Hepatocyte (in vitro differentiated cells): ENCODE measurements around the gene METRN. TPM values are rescaled to one million over a fixed set of nuclear protein-coding genes. Genes with fewer than 3 reads are reported as not detected.

ENCODE experiments used
- DNase-seq: peaks from one replicate; pipeline ENCODE4 v3.0.0-alpha.2; 2016; ENCODE audit warnings: low spot score
- H2AFZ ChIP-seq: fragments of 200-600 bp; sonication (generic); 2 replicates; pipeline ENCODE4 v1.6.0; 2016; ENCODE audit warnings: antibody characterized with exemption, mild to moderate bottlenecking
- H3K27ac ChIP-seq: fragments of 200-600 bp; sonication (generic); 2 replicates; pipeline ENCODE4 v1.5.1; 2016; ENCODE audit warnings: mild to moderate bottlenecking
- H3K27me3 ChIP-seq: fragments of 200-600 bp; sonication (generic); 2 replicates; pipeline ENCODE4 v1.6.1; 2016
- H3K36me3 ChIP-seq: fragments of 200-600 bp; sonication (generic); replicated peaks from 2 replicates; pipeline ENCODE4 v1.5.1; 2016; ENCODE audit warnings: low read depth; ENCODE audit not compliant: insufficient read depth
- H3K4me1 ChIP-seq: fragments of 200-600 bp; sonication (generic); 2 replicates; pipeline ENCODE4 v1.5.1; 2016; ENCODE audit warnings: mild to moderate bottlenecking, moderate library complexity; ENCODE audit not compliant: insufficient read depth
- H3K4me2 ChIP-seq: fragments of 200-600 bp; sonication (generic); 2 replicates; pipeline ENCODE4 v1.6.0; 2016
- H3K4me3 ChIP-seq: fragments of 200-600 bp; sonication (generic); 2 replicates; pipeline ENCODE4 v1.5.1; 2016; ENCODE audit warnings: mild to moderate bottlenecking
- H3K79me2 ChIP-seq: fragments of 200-600 bp; sonication (generic); 2 replicates; pipeline ENCODE4 v1.6.0; 2017; ENCODE audit warnings: mild to moderate bottlenecking
- H3K9me2 ChIP-seq: fragments of 200-600 bp; sonication (generic); replicated peaks from 2 replicates; pipeline ENCODE4 v1.6.0; 2017; ENCODE audit warnings: mild to moderate bottlenecking; ENCODE audit not compliant: insufficient read depth
- H3K9me3 ChIP-seq: fragments of 200-600 bp; sonication (generic); 2 replicates; pipeline ENCODE4 v1.5.1; 2016; ENCODE audit warnings: low read depth, mild to moderate bottlenecking
- H4K20me1 ChIP-seq: fragments of 200-600 bp; sonication (generic); 2 replicates; pipeline ENCODE4 v1.6.0; 2016; ENCODE audit warnings: mild to moderate bottlenecking; ENCODE audit not compliant: insufficient read depth, poor library complexity, severe bottlenecking
- EZH2 ChIP-seq: fragments of 200-600 bp; sonication (generic); IDR thresholded peaks from 2 replicates; pipeline ENCODE4 v1.6.1; 2016; ENCODE audit warnings: antibody characterized with exemption, mild to moderate bottlenecking, borderline replicate concordance
- EZH2phosphoT487 ChIP-seq: fragments of 200-600 bp; sonication (generic); IDR thresholded peaks from one replicate; pipeline ENCODE4 v1.6.1; 2018; ENCODE audit warnings: antibody characterized with exemption, mild to moderate bottlenecking, low read depth, moderate library complexity; ENCODE audit not compliant: unreplicated experiment, severe bottlenecking
- WGBS: methylation state at CpG from one replicate; pipeline ENCODE4 v1.1.6; 2016; ENCODE audit warnings: low lambda C conversion rate; ENCODE audit errors: missing lambda C conversion rate; 5-methylcytosine and 5-hydroxymethylcytosine counted together
- polyA plus RNA-seq: library from polyadenylated mRNA; unstranded; fragments of >200 nt; fragmentation: Nextera tagmentation; extraction: Ambion mirVana; gene quantifications from 2 replicates; pipeline ENCODE4 v1.2.1, GENCODE V29; 2016
- total RNA-seq: library from RNA; depleted of rRNA; stranded (reverse); fragments of >200 nt; gene quantifications from 2 replicates; pipeline ENCODE4 v1.2.3, GENCODE V29; 2014
- TF ChIP-seq, protein P1 (sequence below): fragments of 200-600 bp; sonication (generic); IDR thresholded peaks from 2 replicates; pipeline ENCODE4 v1.5.1; 2016; ENCODE audit warnings: antibody characterized with exemption, mild to moderate bottlenecking; ENCODE audit not compliant: poor library complexity

Gene METRN
- total and polyA plus RNA-seq, 2 experiments from 2014 or later, result 22.7 to 68.1 TPM

DNA sequence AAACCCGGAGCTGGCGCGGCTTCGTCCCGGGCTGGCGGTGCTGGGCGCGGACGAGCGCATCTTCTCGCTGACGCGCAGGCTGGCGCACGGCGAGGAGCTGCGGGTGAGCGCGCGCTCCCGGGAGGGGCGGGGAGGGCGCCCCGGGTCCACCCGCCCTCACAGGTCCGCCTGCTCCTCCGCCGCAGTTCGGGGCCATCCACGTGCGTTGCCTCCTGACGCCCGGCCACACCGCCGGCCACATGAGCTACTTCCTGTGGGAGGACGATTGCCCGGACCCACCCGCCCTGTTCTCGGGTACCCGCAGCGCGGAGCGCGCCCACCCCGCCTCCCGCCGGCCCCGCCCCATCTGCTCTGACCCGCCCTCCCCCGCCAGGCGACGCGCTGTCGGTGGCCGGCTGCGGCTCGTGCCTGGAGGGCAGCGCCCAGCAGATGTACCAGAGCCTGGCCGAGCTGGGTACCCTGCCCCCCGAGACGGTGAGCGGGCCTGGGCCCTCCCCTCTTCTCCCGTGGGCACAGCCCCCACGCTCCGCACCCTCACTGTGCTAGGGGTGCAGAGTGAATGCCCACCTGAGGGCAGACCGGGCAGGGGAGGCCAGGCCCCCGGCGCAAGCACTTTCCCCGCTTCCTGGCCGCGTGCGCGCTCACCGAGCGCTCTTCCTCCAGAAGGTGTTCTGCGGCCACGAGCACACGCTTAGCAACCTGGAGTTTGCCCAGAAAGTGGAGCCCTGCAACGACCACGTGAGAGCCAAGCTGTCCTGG, 13.4 kb downstream of the METRN start:
- peaks cover 7% of the 10 kb centered on the region for H3K27me3 ChIP-seq
- peak overlapping the region; percentile 99 for H3K4me2 ChIP-seq
- peak; percentile 85 for DNase-seq
- H3K27ac ChIP-seq, result no peak overlapping the region
- H2AFZ ChIP-seq, result peak overlapping the region; percentile 45
- H3K9me2 ChIP-seq, result no peaks in the 10 kb centered on the region
- no peaks in the 10 kb centered on the region for H3K36me3 ChIP-seq
- H4K20me1 ChIP-seq, result no peaks in the 10 kb centered on the region
- 2% methylated on average over 8 of the region's 80 CpGs for WGBS
- no peak for TF ChIP-seq EZH2phosphoT487
- no peak for TF ChIP-seq EZH2
- TF ChIP-seq, protein P1, sequence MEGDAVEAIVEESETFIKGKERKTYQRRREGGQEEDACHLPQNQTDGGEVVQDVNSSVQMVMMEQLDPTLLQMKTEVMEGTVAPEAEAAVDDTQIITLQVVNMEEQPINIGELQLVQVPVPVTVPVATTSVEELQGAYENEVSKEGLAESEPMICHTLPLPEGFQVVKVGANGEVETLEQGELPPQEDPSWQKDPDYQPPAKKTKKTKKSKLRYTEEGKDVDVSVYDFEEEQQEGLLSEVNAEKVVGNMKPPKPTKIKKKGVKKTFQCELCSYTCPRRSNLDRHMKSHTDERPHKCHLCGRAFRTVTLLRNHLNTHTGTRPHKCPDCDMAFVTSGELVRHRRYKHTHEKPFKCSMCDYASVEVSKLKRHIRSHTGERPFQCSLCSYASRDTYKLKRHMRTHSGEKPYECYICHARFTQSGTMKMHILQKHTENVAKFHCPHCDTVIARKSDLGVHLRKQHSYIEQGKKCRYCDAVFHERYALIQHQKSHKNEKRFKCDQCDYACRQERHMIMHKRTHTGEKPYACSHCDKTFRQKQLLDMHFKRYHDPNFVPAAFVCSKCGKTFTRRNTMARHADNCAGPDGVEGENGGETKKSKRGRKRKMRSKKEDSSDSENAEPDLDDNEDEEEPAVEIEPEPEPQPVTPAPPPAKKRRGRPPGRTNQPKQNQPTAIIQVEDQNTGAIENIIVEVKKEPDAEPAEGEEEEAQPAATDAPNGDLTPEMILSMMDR, result no peak
- H3K4me1 ChIP-seq, result peaks cover 17% of the 10 kb centered on the region
- H3K79me2 ChIP-seq, result no peaks in the 10 kb centered on the region
- H3K9me3 ChIP-seq, result no peaks in the 10 kb centered on the region
- H3K4me3 ChIP-seq, result peak overlapping the region; percentile 38

DNA sequence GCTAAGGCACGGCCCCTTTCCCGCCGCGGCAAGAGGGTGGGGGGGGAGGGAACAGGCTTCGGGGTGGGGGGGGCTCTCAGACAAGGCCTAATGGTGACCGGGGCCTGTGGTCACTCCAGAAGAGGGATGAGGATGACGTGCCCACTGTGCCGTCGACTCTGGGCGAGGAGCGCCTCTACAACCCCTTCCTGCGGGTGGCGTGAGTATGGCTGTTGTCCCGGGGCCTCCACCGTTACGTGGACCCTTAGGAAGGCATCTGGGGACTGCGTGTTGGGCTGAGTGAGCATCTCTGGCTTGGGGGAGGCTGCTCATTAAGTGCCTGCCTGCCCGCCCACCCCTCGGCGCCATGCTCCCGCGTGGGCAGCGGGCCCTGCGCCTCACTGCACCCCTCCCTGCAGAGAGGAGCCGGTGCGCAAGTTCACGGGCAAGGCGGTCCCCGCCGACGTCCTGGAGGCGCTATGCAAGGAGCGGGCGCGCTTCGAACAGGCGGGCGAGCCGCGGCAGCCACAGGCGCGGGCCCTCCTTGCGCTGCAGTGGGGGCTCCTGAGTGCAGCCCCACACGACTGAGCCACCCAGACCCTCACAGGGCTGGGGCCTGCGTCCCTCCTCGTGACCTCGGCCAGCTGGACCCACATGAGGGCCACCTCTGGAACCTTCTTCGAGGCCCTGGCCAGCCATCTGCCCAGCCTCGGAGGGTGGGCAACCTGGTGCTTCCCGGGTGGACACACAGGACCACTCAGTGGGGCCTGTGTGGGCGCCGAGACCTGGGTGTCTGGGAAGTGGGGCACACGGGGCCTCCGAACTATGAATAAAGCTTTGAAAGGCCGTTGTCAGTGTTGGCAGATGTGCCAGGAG, 14.2 kb downstream of the METRN start:
- Histone ChIP-seq H3K36me3 (no peaks in the 10 kb centered on the region), H3K79me2 (no peaks in the 10 kb centered on the region), H3K9me2 (no peaks in the 10 kb centered on the region), H3K4me1 (peaks cover 17% of the 10 kb centered on the region), H2AFZ (no peak overlapping the region), H3K27me3 (peaks cover 7% of the 10 kb centered on the region), H3K27ac (no peak overlapping the region), H4K20me1 (no peaks in the 10 kb centered on the region), H3K4me2 (peak overlapping the region; percentile 99), H3K9me3 (no peaks in the 10 kb centered on the region), H3K4me3 (no peak overlapping the region)
- TF ChIP-seq, protein P1, result no peak
- TF ChIP-seq EZH2phosphoT487, result no peak
- no peak for TF ChIP-seq EZH2
- WGBS, result 71% methylated on average over 47 of the region's 55 CpGs
- no peak for DNase-seq

- H3K9me3 ChIP-seq, result no peaks in the 10 kb centered on the region
- H4K20me1 ChIP-seq, result no peaks in the 10 kb centered on the region
- TF ChIP-seq EZH2 (no peak), EZH2phosphoT487 (no peak)
- TF ChIP-seq, protein P1, result no peak
- 95% methylated on average over 36 of the region's 37 CpGs for WGBS
- no peak overlapping the region for H3K27ac ChIP-seq
- no peak for DNase-seq
- H3K9me2 ChIP-seq, result no peaks in the 10 kb centered on the region
- H3K4me1 ChIP-seq, result peaks cover 17% of the 10 kb centered on the region
- H3K79me2 ChIP-seq, result no peaks in the 10 kb centered on the region
- H2AFZ ChIP-seq, result no peak overlapping the region
- no peaks in the 10 kb centered on the region for H3K36me3 ChIP-seq
- H3K4me3 ChIP-seq, result no peak overlapping the region
- no peak overlapping the region for H3K4me2 ChIP-seq
- peaks cover 7% of the 10 kb centered on the region for H3K27me3 ChIP-seq
These were observed 15.1 kb downstream of the METRN start for GRCh38 chr16:729768-730665.
